Measurements from ENCODE around the gene ANO3.

The ANO3 gene

DNA sequence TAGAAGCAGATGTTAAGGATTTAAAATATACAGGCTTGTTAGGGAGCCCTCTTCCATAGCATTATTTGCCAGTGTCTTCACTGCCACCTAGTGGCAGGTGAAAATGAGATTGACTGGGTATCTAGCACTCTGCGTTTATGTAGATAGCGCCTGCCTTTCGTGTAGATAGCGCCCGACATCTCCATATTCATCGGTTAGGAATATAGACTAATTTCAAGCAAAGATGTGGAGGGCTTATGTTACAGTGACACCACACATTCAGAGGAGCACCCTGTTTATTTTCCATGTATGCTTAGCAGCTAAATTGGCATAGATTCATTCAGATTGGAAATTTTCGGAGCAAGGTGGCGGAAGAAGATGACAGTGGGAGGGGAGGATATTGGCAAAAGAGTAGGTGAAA, 318.0 kb downstream of the ANO3 start:
- DNase-seq = peak; percentile 0

DNA sequence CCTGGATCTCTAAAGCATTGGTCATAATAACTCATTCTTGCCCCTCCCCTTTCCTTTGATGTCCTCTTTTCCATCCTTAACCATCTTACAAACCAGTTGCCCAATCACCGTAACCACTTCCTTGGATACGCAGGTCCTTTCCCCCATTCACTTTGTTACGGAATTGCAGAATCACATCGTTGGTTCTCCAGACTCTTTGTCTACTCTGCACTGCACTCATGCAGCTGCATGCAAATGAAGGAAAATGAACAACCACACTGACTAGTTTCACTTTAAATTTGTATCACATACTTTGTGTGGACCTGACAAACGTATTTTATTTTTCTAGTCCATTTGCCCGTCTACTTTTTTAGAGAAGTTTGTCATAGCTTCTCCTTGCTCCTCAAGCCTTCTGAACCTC, 320.0 kb downstream of the ANO3 start:
- no peak for DNase-seq

DNA sequence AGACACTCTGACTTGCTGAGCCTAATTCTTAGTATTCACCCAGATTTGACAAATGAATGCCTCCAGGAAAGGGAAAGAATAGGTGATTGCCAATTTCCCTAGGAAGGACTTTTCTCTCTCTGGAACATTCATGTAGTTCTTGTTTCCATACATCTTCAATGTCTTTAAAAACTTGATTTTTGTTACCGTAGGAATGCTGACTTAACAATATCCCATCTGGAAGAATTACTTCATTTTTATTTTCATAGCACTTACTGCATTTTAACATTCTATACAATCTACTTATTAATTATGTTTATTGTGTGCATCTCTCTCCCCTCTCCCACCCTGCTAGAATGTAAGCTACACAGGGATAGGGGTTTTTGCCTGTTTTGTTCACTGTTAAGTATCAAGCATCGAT, 323.4 kb downstream of the ANO3 start:
- no peak for DNase-seq

DNA sequence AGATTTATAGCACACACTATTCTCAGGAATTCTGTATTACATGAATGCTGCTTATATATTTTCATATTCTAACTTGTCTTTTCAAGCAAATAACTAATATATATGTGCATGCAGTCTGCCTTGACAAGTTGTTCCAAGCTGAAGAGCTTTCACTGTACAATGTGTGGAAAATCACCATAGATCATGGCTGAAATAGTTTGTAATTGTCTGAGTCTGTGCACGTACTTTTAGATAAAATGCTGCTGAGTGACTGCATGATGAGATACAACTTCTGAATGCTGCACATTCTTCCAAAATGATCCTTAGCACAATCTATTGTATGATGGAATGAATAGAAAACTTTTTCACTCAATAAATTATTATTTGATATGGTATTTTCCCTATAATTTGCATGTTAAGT, 331.0 kb downstream of the ANO3 start:
- DNase-seq = no peak

DNA sequence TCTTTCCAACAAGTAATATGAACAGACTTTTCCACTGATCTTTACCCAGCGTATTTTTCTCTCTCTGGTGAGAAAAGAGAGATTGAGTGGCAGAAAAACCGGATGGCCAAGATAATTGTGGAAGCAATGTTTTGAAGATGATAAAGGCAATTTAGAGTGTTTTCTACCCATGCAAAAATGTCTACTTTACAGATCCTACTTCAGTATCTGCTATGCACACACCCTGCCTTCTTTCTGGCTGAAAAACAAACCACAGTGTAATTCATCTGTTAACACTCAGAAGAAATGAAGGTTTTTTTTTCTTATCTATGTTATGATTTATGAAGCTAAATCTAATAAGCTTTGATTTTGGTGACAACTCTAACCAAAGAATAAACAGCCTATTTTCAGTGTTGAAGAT, 333.1 kb downstream of the ANO3 start:
- DNase-seq = no peak

DNA sequence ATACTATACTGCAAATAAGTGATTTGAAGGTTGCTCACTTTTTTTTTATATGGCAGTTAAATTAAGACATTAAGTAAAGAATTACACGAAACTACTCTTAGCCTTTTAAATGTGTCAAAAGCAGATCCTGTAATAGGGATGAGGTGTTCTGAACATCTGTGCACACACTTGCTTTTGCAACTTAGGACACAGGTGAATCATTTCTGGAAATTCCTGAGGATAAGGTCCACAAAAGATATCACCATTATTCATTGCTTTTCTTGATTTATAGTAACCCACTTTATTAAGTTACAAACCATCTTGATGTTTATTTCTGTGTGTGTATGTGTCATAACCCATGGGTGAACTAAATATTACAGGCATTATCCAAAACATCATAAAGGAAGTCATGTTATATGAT, 334.0 kb downstream of the ANO3 start:
- DNase-seq = no peak

DNA sequence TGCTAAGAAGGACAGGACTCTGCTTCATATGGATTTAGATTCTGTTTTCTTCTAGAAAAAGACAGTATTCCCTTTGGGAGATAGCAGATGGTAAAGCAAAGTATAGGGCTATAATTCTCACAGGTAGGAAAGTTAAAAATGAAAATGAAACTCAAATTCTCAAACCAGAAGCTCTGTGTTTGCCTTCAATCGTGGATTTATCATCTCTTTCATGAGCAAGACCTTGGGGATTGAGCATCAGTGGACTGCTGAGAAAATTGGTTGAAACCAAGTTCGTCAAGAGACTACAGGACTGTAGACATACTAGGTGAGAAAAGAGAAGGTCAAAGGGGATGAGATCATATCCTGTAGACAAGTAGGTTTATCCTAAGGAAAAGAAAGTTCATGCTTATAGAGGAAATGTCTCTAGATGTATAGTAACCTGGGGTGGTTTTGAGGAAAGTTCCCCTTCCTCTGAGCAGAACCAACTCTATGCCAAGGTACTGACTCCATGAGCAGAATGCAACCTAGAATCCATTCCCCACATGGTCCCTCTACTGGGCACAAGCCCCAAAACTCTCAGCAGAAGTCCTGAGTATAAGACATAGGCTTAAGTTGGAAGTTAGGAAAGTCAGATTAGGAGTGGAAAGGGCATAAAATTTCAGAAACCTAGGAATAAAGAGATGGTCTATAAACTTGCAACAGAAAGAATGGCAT, 343.5 kb downstream of the ANO3 start:
- DNase-seq = no peak

DNA sequence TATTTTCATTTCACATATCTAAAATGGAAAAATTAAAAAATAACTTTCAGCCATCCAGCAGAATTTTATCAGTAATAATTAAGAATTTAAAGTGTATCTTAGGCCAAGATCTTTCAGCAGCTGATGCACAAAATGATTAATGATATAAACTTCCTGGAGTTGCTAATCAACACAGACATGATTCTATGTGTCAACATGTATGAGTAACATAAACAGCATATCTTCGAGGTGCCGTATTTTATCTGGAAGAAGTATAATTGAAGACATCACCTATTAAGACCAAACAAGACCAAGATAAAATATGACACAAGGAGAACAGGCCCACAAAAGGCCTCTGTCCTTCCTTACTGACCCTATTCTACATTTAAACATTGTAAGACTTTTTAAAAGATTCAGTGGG, 344.7 kb downstream of the ANO3 start:
- DNase-seq = no peak

DNA sequence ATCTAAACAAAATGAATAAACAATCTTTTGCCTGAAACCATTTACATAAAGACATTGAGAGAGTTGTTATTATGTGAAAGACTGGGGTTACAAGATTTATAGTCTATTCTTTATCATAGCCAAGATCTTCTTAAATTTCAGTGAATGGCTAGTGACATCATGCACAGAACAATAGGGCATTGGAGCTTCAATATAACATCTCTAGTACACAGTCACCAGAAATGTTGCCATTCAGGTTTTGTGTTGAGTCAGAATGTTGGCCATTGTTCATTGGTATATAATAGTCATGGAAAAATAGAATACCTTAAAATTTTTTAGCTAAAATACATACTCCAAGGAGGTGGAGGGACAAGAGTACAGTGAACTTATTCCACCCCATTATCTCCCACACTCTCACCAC, 345.6 kb downstream of the ANO3 start:
- DNase-seq = no peak

DNA sequence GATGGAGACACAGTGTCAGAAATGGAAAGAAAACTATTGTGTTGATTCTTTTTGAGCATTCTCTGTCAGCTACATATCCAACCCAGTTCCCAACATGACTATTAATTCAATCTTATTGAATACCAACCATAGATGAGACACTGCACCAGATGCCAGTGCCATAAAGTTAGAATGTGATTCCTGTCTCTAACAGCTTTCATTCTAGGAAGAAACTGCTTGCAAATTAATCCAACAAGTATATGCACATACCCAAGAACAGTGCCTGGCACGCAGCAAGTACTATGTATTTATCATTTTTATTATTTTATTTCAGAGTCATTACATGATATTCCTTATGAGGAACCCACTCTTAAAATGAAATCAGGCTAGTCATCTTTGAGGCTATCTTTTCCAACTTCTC, 355.4 kb downstream of the ANO3 start:
- DNase-seq = no peak

DNA sequence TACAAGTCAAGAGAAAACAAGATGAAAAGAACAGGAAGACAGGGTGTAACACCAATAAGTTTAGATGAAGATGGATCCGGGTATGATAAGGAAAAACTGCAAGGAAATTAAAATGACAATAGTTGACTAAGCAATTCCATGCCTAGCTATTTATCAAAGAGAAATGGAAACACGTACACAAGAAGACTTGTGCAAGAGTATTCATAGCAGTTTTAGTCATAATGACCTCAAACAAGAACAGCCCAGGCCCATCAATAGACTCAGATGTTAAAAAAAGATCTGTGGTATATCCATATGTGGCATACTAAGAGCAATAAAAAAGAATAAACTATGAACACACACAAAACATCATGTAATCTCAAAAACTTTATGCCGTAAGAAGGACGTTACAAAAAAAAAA, 356.8 kb downstream of the ANO3 start:
- no peak for DNase-seq

DNA sequence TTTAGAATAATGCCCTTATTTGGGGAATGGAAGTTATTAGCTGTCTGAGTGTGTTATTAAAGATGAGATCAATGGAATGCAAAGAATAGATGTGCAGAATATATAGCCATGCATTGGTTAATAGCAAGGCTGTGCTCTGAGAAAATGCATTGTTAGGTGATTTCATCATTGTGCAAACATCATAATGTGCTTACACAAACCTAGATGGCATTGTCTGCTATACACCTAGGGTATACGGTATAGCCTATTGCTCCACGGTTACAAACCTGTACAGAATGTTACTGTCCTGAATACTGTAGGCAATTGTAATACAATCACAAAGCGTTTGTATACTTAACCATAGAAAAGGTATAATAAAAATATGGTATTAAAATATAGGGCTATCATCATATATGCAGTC, 364.4 kb downstream of the ANO3 start:
- no peak for DNase-seq

DNA sequence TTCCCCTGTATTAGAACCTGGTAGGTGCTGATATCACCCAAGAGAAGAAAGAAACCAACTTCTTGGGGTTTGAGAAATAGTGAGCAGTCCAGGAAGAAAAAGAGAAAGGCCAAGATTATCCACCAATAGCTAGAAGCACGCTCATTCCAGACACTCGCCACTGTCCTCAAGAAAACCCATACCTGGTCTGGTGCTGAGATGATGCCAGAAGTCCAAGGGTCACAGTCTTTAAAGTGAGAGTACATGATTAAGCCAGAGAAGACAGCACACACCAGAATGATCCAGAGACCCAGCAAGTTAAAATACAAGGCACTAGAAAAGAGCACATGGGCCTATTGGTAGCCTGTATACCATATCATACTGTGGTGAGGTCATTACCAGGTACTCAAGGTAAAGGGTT, 366.3 kb downstream of the ANO3 start:
- DNase-seq = no peak

DNA sequence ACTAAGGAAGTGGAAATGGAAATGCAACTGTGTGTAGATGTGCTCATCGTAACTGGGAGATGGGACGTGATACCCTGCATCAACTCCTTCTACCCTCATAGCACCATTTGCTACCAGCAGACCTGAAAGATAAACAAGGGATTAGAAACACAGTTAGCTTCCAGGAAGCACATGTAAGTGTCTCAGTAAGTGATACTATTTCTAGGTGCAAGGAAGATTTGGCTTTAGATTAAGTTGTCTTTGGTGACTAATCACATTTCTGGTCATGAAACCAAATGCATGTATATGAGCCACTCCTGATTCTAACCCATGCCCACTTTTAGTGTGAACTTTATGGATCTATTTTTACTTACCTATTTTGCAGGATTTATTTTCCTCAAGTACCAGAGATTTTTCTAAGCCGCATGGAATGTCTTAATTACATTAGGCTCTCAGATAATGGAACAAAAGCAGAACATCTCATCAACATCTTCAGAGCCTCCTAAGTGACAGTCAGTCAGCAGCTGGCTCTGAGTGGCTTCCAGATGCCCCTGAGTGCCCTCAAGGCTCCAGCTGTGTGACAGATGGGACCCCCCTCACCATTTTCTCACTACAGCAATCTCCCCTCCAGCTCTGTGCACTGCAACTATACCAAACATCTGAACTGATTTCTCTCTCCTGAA, 368.8 kb downstream of the ANO3 start:
- no peak for DNase-seq

DNA sequence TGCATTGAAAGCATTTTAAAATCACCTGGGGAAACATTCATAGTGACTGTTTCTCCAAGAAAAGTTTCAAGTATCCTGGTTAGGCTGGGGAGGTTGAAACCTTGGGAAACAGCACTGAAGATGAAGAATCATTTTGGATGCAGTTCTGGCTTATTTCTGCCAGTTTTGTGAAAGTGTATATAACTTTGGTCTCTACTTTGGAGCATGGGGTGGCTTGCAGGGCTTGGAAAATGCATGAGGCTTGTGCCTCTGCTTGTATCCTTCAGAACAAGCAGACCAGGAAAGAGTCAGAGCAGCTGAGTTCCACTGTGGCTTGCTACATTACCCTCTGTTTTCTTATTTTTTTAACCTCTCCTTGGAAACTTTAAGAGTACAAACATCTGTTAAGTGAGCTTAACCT, 370.5 kb downstream of the ANO3 start:
- no peak for DNase-seq

DNA sequence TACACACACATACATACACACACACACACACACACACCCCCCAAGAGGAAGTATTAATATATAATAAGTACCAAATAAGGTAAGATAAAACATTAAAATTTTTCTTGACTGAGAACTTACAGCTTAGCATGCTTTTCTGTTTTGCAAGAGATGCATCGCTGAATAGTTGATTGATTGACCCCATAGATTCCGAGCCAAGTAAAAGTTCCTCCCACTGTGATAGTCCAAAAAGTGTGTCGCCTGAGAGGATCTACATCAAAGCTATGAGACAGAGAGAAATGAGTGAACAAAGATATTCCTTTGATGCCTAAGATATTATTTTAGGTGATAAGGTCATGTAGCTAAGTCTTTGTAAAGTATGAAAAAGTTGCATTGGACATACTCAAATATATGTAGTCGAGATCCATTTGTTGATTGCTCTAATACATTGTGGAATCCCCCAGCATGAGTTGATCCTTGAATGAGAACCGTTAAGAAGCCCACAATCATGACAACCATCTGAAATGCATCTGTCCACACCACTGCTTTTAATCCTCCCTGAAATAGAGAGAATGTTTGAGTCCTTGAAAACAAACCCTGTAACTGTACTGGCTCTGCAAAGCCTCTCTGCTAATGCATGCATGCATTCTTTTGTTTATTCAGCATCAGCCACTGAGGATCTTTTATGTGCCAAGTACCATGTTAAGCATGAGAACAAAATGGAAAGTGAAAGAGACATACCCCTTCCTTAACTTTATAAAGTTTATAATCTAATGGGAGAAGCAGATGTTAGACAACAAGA, 371.7 kb downstream of the ANO3 start:
- no peak for DNase-seq

DNA sequence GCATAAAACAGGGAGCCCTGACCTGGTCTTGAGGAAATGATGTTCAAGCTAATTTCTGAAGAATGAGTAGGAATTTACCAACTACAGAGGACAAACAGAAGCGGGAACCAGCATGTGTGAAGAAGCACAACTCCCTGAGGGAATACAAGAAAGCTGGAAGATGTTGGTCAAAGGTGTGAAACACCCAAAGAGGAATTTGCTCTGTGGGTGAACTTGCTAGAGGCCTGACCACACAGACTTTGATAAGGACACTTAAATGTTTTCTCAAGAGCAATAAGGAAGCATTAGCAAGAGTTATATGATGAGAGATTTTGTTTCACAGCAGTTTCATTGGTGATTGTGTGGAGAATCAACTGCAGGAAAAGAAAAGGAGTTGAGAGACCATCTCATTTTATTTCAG, 372.3 kb downstream of the ANO3 start:
- DNase-seq = no peak

DNA sequence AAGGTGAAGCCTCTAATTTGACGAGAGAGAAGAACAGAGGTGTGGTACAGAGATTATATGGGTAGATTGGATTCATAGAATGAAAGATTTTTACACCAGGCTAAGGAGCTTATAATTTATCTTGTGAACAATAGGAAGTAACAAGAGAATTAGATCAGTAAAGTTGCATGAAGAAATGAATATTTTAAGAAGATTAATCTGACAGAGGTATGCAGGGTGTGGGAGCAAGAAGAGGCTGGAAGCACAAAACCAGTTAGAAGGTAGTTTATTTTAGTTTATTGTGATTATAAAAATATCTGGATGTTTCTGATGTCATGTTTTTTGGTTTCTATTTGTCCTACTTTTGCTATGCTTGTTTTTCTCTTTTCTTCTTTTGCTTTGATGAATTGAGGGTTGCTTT, 374.3 kb downstream of the ANO3 start:
- no peak for DNase-seq

DNA sequence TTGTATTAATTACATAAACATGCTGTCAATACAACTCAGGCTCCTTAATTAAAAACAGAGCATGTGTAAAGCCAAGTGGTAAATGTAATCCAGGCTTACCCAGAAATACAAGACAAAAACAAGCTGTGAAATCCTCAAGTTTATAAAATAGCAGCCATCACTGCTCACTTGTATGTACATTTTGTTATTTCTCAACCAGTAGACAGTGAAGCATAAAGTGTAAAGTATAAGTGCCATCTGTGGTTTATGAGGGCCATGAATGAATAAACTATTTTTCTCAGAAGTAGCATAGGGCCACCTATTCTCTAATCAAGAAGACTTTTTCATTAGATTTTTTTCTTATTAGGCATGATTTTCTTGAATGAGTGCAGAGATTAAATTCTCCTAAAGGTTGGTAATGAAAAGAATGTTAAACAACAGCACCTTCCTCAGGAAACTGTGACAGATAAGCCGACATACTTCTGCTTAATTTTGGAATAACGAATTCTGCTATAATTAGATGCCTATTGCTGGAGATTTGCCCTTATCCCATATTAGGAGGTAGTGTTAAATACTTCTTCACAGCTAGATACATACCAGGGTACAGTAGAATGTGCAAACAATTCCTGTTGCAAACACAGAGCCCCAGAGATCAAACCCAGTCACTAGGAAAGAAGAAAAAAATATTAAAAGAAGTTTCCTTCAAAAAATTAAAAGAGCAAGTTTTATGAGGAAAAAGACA, 377.0 kb downstream of the ANO3 start:
- no peak for DNase-seq

DNA sequence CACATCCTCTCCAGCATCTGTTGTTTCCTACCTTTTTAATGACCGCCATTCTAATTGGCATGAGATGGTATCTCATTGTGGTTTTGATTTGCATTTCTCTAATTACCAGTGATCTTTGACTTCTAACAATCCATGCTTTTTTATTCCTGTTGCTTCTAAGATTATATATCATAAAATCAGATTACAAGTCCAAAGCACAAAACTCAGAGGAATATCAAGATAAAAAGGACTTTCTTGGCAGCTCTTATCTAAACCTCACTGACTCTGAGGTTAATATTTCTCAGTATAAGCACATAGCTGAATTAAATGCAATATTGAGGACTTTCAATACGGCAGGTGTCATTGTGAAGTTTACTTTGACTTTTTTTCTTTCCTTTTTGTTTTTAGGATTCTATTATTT, 378.6 kb downstream of the ANO3 start:
- DNase-seq = no peak

DNA sequence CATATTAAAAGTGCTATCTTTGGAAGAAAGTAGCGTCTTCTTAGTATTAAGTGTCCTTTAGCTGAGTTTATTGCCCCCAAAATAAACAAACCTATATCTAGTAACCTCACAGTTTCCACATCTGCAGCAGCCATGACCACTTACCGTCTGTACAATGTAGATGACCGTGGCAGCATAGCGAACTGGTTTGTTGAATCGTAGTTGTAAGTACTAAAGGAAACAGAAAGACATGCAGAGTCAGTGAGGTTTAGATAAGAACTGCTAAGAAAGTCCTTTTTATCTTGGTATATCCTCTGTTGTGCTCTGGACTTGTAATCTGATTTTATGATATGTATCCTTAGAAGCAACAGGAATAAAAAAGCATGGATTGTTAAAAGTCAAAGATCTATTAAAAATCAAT, 380.6 kb downstream of the ANO3 start:
- DNase-seq = no peak

All from DMS 273 treated with DMSO at 0.1 percent for 48 hours (cell line).